HTR-8/SVneo (cell line): ENCODE data around the gene TCFL5.

Source experiments
- DNase-seq: peaks from one replicate; pipeline ENCODE4 v3.0.0; 2011; ENCODE audit warnings: low spot score, mixed read lengths; ENCODE audit not compliant: insufficient read length
- FAIRE-seq: peaks from 2 replicates; lab custom pipeline; 2011; peaks lifted over from hg19 to GRCh38; lab: Jason Lieb, UNC

Gene TCFL5

DNA sequence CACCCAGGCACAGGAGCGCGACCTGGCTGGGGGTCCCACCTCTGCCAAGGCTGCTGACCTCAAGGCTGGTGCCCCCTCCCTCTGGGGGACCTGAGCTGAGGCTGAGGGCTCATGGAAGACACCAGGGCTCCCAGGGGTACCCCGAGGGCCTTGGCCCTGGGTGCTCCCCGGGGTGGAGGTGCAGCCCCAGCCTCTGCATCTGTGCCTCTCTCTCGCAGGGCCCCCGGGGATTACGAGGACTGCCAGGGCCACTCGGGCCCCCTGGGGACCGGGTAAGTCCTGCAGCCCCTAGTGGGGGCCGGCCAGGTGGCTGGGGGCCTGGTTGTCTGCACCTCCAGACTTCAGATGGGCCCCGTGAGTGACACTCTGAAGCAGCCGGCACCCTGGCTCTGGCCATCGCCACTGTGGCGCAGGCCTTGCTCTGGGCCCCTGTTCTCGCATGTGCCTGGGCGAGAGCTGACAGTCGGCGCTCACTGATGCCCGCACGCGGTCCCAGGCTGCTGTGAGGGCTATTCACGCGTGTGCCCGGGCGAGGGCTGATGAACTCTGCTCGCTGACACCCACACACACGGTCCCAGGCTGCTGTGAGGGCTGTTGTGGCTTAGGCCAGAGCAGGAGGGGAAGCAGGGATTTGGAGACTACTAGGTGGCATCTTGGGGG, 35.5 kb downstream of the TCFL5 start:
- DNase-seq (no peak), FAIRE-seq (no peak)

DNA sequence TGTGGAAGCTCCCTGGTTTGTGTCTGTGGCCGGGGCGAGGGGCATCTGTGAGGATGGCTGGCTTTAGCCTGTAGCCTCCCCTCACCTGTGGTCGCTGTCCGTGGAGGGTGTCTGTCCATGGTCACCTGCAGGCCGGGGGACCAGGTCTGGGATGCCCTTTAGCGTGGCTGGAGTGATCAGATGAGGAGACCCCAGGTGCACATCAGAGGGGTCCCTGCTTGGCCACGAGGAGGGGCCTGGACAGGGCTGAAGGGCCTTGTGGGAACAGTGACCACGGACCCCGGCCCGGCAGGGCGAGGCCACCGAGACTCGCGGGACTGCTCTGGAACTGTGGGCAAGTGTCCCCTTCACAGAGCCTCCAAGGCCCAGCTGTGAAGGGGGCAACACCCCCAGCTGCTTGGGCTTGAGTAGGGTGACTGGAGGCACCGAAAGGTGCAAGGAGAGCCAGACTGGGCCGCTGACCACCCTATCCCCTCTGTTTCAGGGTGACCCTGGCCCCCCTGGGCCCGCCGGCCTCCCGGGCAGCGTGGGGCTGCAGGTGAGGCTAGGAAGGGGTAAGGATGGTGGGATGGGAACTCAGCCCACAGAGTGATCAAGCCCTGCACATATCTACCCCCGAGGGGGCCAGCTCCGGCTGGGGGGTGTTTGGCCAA, 36.2 kb downstream of the TCFL5 start:
- DNase-seq (no peak), FAIRE-seq (peak; percentile 85)

DNA sequence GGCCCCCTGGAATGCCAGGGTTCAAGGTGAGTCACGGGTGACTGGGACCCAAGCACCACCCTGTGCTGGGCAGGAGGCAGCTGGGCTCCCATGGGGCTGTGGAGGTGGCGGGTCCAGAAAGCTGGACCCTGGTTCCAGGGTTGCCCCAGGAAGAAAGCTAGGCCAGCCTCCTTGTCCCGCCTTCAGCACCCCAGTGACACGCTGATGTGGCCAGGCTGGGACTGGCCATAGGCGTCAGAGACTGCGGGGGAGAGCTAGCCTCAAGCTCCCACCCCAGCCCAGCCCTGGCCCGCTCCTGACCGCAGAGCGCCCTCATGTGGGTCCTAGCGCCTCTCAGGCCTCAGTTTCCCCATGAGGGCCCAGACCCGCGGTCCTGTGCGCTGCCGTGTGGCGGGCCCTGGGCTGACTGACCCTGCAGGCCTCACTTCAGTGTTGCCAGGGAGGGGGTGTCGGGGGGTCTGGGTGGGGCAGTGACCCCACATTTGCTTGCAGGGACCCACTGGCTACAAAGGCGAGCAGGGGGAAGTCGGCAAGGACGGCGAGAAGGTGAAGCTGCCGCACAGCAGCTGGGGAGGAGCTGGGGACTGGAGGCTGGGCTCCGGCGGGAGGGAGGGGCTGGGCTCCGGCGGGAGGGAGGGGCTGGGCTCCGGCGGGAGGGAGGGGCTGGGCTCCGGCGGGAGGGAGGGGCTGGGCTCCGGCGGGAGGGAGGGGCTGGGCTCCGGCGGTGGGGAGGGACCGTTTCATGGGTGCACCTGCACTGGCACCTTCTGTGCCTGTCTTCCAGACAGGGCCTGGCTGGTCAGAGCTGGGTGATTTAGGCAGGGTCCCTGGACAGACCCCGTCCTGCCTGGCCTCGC, 36.9 kb downstream of the TCFL5 start:
- peak; percentile 77 for DNase-seq
- FAIRE-seq: peak; percentile 86

DNA sequence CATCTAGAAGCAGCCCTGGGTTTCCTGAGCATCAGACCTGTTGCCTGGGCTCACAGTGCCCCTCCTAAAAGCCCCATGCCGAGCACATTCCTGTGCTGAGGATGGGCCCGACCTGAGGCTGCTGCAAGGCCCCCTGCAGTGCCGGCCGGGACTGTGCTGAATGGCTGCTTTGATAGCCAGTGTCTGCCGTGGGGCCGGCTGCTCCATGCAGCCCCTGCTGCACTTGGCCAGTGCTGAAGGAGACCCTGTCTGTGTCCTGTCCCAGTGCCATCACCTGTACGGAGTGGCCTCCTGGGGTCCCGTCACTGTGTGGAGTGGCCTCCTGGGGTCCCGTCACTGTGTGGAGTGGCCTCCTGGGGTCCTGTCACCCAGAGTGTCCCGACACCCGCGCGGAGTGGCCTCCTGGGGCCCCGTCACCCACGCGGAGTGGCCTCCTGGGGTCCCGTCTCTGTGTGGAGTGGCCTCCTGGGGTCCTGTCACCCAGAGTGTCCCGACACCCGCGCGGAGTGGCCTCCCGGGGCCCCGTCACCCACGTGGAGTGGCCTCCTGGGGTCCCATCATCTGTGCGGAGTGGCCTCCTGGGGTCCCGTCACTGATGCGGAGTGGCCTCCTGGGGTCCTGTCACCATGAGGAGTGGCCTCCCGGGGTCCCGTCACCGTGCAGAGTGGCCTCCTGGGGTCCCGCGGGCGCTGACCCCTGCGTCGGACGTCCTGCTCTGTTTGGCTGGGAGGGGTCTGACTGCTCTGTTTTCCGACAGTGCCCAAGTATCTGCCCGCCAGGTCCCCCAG, 37.7 kb downstream of the TCFL5 start:
- no peak for DNase-seq
- peak; percentile 88 for FAIRE-seq

DNA sequence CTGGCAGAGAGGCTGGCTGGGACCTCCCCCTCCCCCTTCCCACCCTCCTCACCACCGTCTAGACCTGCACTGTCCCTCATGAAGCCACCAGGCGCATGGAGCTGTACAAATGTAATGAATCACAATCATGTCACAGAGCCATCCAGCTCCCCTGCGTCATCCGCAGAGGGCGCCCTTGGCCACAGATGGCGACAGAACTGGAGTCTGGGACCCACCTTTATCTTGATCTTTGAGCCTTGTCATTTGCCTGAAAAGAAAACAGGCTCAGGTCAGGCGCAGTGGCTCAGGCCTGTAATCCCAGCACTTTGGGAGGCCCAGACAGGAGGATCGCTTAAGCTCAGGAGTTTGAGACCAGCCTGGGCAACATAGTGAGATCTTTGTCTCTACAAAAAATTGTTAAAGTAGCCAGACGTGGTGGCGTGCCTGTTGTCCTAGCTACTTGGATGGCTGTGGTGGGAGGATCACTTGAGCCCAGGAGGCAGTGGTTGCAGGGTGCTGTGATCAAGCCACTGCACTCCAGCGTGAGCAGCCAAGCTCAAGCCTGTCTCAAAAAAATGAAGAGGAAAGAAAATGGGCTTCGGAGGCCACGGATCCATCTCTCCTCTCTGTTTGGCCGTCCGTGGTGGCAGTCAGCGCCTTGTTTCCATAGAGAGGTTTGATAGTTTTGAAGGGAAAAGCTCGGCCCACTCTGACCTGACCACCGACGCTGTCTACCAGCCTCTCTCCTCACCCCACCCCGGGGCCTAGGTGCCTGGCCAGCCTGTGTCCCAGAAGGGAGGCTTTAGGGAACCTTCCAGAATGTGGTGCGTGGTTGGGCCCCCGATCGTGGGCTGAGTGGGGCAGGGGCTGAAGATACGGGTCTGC, 38.6 kb downstream of the TCFL5 start:
- peak; percentile 94 for FAIRE-seq

DNA sequence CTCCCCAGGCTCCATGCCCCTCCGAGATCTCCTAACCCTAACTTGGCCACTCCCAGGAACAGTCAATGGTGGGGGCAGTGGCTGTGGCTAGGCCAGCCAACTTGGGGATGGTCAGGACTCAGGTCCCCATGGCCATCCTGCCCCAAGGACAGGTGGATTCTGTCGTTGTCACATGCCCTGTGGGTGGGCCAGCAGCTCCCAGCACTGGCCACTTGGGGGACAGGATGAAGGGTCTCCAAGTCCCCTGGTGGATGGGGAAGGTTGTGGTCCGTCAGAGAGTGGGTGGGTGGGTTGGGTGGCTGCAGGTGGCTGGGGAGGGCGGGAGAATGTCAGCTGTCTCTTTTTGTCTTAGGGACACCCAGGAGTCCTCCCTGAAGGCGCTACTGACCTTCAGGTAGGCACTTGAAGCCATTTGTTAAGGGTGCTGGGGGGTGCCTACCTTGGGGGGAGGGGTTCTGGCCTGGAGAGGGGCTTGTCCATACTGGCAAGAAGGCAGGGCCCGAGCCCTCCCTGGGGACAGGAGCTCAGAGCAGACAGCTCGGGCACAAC, 39.3 kb downstream of the TCFL5 start:
- FAIRE-seq: no peak
- no peak for DNase-seq

More for the DNA sequence above, 38.6 kb downstream of the TCFL5 start:
- DNase-seq: peak; percentile 85

DNA sequence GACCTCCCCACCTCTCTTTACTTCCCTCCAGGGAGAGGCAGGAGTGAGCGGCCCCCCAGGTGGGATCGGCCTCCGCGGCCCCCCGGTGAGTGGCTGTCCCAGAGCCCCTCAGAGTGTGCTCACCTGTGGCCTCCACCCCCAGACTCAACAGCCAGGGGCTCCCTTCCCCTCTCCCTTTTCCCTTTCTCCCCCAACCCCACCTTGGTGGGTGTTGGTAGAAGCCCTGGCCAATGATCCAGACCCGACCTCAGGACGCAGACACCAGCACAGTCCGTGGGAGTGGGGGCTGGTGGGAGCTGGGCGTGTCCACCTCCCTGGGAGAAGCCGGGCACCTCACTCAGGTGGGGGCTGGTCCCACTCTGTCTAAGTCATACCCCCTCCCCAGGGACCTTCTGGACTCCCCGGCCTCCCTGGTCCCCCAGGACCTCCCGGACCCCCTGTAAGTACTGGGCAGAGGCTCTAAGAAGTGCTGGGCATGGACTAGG, 39.9 kb downstream of the TCFL5 start:
- no peak for DNase-seq
- no peak for FAIRE-seq

DNA sequence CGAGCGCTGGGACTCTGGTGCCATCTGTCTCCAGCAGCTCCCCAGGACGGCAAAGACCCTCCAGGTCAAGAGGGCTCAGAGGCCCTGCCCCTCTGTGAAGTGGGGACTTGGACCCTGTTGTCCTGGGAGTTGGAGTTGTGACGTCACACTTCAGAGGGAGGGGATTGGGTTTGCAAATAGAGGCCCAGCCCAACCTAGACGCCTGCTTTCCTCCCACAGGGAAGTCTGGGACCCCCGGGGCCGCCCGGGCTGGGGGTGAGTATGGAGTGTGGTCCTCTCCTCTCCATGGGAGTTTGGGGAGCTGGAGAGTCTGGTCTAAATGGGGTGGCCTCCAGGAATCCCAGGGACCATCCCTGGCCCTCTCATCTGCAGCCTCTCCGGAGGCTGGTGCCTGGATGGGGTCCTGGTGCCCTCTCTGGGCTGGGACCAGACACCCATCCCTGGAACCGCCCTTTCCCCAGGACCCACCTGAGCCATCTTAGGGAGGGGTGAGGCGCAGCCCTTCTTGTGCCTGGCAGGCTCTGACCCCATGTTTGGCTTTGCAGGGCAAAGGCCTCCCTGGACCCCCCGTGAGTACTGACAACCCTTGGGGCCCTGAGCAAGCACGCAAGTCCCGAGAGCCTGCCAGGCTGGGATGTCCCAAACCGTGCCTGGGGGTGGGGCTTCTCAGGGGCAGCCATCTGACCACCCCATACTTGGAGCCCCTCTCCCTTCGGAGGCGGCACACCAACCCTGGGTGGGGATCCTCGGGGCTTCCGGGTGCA, 40.5 kb downstream of the TCFL5 start:
- FAIRE-seq: no peak

DNA sequence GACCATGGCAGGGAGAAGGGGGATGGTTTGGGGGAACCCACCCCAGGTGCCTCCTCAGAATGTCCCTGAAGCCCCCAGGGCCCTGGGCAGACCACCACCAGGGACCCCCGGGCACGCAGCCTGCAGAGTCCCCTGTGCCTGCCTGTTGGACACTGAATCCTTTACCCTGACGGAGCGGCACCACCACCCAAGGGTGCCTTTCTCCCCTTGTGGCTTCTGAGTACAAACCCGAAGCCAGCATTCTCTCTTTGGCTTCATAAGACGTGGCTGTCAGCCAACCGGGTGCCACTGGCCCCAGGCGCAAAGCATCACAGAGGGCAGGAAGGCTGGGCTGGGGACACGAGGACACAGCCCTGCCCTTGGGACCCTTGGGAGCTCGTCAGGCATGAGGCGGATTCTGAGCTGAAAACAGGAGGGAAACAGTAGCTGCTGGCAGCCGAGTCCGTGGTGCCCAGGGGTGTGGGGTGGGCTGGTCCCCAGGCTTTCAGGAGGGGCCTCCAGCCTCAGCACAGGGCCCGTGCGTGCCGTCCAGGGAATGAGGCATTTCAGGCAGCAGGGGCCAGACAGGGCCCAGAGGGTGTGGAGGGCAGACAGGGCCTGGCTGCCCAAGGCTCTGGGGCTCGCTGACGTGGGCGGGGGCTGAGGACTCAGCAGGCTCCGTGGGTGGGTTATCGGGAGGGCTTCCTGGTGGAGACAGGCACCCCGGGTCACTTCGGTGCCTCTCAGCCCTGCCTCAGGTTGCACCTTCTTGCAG, 41.2 kb downstream of the TCFL5 start:
- no peak for FAIRE-seq
- no peak for DNase-seq

More for the DNA sequence above, 40.5 kb downstream of the TCFL5 start:
- no peak for DNase-seq

DNA sequence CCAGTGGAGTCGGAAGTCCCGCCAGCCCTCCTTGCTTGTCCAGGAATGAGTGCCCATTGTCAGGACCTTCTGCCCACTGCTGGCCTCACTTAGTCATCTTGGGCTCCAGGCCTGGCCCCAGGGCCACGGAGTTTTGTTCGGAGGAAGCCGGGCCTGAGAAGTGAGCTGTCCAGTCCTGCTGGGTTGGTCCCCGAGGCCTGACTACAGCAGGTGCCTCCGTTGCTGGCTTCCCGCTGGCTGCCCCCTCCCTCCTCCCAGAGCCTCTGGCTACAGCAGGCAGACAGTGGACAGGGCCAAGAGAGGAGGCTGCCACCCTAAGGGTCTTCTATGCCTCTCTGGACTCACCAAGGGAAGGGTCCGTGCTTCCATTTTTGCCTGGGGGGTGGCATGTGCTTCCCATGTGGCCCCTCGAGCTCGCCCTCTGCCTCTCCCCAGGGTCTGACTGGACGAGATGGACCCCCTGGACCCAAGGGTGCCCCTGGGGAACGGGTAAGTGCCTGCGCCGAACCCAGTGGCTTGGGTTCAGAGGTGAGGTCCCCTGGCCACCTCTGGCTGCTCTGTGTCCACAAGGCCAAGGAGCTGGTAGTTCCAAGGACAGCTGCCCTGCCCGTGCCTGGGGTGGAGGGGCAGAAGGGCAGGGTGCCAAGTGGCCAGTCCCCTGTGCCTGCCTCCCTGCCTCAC, 42.0 kb downstream of the TCFL5 start:
- DNase-seq: no peak

DNA sequence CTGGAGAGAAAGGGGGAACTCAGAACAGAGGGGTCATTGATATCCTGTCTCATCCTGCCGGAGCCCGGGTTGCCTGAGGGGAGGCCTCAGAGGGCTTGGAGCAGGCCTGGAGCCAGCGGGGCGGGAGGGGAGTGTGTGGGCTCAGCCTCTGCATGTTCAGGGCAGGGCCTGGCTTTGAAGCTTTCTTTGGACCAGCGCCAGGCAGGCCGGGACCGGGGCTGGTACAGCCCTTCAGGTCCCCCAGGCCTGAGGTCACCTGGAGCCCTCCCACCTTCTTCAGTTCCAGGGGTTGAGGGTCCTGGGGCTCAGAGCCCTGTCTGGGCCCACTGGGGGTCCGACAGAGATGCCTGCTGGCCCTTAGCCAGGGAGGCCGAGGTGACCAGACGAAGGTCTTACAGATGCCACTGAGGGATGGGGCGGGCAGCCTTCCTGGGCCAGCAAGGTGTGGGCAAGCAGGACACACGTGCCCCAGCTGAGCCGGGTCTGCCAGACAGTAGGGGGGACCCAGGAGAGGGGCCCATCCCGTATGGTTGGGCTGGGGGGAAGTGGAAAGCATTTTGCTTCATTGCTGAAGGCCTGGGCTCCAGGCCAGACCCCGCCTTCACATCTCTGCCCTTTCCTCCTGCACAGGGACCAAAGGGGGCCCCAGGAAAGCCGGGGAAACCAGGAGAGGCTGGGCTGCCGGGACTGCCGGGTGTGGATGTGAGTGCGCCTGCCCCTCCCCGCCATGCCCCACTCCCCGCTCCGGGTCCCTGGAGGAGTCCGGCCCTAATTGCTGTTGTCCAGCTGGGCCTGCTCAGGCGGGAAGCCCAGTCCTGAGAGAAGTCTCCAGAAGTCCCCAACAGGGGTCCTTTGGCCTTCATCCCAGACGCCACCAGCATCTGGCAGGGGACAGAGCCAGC, 42.8 kb downstream of the TCFL5 start:
- DNase-seq: peak; percentile 96
- FAIRE-seq: peak; percentile 69

More for the DNA sequence above, 42.0 kb downstream of the TCFL5 start:
- FAIRE-seq: no peak

DNA sequence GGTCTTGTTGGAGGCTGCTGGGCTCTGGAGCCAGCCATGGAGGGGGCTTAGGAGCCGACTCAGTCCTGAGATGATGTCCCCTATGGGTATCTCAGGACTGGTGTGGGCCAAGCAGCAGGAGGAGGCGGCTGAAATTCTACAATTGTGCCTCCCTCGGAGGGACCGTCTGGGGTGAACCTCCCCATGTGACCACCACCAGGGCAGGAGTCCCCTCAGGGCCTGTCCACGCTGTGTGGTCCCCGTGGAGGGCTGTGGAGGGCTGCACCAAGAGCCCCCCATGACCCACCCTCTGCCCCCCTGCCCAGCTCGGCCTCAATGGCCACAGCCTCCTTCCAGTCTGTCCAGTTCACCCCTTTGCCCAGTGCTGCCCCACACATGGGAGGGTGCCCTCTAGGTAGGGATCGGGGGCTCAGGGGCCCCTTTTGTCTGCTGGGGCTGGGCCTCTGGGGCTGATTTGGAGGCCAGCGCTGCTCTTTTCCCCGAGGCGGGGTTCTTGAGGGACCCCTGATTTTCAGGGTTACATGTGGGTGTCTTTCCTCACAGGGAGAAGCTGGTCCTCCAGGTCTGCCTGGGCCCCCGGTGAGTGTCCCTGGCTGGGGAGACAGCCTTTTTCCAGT, 43.5 kb downstream of the TCFL5 start:
- DNase-seq (no peak), FAIRE-seq (no peak)

DNA sequence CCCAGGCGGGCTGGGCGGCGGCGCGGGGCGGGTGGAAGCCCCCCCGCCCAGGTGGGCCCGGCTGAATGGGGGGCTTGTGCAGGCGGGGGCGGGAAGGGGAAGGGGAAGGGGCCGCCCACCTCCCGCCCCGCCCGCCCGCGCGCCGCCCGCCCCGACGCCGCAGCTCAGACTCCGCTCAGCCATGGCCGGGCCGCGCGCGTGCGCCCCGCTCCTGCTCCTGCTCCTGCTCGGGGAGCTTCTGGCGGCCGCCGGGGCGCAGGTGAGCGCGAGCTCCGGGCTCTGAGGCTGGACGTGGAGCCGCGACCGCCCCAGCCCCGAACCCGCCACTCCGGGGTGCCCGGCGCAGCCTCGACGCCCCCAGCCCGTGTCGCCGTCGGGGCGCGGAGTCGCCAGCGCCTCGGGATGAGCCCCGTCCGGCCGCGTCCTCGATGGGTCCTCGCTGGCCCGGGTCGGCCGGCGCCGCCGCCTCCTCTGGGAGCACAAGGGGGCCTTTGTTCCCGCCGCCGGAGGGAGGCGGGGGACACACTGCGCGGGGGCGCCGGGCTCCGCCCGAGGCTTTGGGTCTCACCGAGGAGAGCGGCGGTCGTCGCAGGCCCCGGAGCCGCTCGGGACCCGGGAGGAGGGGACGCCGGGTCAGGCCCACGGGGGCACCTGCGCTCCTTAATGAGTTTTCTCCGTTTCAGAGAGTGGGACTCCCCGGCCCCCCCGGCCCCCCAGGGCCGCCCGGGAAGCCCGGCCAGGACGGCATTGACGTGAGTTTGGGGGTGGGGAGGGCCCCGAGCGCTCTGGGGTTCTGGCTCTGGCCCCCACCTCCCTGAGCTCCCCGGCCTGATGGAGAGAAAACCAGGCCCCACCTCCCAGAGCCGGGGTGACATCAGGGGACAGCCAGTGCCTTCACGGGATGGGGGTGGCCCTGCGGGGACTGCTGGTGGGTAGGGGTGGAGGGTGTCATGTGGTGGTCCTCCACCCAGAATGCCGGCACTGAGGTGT, 44.4 kb downstream of the TCFL5 start, which contains the start of gene COL9A3:
TSS of gene COL9A3 (plus strand) at position 167 of the 990 bp plus-strand sequence. CDS start at position 182, 15 bp downstream.
- FAIRE-seq: no peak
- no peak for DNase-seq
